ENCODE data around the gene MX1.

Gene MX1

GRCh38 chr21:41431788-41432548 is 5.9 kb downstream of the MX1 start:
- DNase-seq, result no peak

GRCh38 chr21:41432562-41433460 is 6.8 kb downstream of the MX1 start:
- no peak for DNase-seq

GRCh38 chr21:41433566-41433965 is 7.5 kb downstream of the MX1 start:
- no peak for DNase-seq

DNA sequence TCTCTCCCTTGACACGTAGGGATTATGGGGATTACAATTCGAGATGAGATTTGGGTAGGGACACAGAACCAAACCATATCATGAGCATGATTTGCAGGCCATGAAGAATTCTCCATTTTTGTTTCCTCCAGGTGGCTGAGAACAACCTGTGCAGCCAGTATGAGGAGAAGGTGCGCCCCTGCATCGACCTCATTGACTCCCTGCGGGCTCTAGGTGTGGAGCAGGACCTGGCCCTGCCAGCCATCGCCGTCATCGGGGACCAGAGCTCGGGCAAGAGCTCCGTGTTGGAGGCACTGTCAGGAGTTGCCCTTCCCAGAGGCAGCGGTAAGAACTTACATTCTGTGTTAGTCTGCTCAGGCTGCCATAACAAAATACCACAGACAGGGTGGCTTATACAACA is 9.7 kb downstream of the MX1 start:
- DNase-seq, result no peak

GRCh38 chr21:41437729-41438128 is 11.7 kb downstream of the MX1 start:
- no peak for DNase-seq

- no peak for DNase-seq
These were observed 12.5 kb downstream of the MX1 start for GRCh38 chr21:41438425-41439113.

DNA sequence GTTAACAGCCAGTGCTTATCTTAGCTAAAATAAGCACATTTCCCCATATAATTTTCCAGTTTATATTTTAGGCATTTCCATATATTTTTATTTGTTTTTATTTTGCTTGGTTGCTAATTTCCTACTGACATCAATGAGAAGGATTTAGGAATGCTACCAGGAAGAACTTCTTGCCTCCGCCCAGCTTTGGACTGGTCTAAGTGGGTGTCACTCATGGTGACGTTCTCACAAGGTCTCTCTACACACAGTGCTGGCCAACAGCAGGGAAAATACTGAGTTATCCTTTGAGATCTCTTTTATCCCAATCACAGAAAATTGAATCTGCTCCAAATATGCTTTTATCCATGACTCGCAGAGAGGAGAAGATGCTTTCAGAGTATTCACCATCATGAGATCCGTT is 13.2 kb downstream of the MX1 start:
- DNase-seq, result no peak

DNA sequence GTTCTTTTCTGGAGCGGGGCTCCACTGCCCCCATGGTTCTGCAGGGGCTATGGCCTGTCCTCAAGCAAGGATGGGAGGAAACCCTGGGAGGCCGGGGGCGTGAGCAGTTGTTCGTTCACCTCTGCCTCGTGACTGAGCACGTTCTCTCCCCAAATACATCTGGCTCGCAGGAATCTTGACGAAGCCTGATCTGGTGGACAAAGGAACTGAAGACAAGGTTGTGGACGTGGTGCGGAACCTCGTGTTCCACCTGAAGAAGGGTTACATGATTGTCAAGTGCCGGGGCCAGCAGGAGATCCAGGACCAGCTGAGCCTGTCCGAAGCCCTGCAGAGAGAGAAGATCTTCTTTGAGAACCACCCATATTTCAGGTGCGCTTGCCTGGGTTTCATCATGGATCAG is 15.5 kb downstream of the MX1 start:
- no peak for DNase-seq

- DNase-seq, result no peak
These were observed 16.6 kb downstream of the MX1 start for GRCh38 chr21:41442481-41443186.

DNA sequence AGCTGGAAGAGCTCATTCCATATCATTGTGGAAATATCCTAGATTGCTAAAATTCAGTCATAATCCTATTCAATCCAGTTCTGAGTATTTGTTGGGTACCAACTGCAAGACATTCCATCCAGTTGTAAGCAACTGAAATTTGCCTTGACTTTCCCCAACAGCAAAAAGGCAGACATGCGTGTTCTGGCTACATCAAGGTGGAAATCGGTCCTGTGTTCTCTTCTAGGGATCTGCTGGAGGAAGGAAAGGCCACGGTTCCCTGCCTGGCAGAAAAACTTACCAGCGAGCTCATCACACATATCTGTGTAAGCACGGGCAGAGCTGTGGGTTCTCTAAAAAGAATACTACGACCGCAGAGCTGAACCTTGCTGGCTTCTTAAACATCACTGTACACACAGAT is 17.5 kb downstream of the MX1 start:
- DNase-seq, result no peak

DNA sequence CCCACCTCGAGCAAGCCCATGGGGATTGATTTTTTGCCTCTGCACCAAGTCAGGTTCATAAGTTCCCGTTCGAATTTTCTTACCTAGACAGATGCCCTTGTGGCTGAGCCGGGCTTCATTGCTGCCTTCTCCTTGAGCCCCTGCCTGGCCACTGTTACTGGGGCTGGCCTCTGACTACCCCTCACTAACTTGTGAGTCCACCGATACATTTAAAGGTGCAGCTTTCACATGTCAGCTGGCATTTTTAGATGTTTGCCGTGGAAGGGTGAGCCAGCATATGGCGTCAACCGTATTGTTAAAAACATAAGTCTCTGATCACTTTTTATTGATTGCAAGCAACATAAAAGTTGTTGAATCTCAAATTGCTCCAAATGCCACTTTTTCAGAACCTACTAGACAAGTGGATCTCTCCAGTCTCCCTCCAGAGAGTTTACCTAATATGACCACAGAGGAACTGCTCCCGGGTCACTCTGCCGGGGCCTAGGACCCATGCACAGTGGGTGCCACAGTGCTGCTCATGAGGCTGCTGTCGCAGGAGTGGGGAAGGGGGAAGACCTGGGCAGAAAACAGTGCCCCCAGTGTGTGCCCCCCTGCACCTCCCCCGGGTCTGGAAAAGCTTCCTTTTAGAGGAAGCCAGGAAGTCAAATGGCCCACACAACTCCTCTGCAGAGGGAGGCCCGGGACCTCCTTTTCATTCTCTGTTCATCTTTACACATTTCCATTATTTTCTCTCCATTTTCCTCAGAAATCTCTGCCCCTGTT is 18.8 kb downstream of the MX1 start:
- DNase-seq, result no peak

GRCh38 chr21:41445465-41445862 is 19.4 kb downstream of the MX1 start:
- no peak for DNase-seq

GRCh38 chr21:41446586-41446985 is 20.5 kb downstream of the MX1 start:
- no peak for DNase-seq

DNA sequence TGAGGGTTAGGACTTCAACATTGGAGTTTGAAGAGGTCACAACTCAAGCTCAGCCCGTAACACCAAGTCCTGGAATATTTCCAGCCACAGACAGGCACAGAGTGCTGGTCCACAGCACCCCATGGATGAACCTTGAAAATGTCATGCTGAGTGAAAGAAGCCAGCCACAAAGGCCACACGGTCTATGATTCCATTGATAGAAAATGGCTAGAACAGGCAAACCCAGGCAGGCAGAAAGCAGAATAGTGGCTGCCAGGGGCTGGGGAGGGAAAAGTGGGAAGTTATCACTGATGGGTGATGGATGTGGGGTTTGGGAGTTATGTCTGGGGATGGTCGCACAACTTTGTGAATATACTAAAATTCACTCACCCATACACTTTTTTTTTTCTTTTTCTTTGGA is 21.3 kb downstream of the MX1 start:
- DNase-seq, result no peak

GRCh38 chr21:41449613-41450012 is 23.6 kb downstream of the MX1 start:
- no peak for DNase-seq

DNA sequence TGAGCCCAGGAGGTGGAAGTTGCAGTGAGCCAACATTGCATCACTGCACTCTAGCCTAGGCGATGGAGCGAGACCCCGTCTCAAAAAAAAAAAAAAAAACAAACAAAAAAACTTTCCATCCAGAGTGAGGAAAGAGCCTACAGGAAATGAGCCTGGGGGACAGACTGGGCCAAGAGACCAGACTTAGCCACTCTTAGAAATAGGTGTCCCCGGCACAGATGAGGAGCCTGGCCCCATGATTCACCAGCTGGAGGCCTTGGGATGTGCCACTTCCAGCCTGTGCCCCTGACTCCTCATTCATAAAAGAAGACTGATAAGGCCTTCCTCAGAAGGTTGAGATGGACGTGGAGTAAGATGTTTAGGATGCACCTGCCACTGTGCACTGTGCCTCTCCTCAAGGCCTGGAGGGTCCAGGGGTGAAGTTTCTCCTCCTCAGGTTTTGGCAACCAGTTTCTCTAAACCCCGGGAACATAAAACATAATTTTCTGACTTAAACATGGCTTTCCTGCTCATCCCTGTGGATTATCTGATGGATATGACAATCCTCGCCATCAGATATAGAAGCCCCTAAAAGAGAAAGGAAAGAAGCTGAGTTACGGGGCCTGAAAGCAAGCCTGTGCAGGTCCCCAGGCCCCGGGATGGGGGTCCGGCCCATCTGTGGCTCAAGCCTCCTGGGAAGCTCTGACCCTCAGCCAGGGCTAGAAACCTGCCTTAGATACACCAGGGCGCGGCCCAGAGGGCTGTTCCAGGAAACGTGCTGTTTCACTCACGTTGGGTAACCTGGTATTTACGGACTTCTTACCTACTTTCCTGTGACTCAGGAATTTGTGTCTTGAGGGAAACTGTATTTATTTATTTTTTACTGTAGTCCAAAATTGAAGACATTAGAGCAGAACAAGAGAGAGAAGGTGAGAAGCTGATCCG is 26.0 kb downstream of the MX1 start:
- no peak for DNase-seq

GRCh38 chr21:41453198-41453597 is 27.2 kb downstream of the MX1 start:
- no peak for DNase-seq

- DNase-seq, result no peak
These were observed 27.7 kb downstream of the MX1 start for GRCh38 chr21:41453761-41454160.

- DNase-seq, result no peak
These were observed 32.1 kb downstream of the MX1 start for GRCh38 chr21:41458121-41458520.

DNA sequence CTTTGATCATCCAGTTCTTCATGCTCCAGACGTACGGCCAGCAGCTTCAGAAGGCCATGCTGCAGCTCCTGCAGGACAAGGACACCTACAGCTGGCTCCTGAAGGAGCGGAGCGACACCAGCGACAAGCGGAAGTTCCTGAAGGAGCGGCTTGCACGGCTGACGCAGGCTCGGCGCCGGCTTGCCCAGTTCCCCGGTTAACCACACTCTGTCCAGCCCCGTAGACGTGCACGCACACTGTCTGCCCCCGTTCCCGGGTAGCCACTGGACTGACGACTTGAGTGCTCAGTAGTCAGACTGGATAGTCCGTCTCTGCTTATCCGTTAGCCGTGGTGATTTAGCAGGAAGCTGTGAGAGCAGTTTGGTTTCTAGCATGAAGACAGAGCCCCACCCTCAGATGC is 32.5 kb downstream of the MX1 start:
- DNase-seq, result no peak

Data from anterior cingulate cortex (tissue), 58 donors.